ENCODE measurements around the gene TIE1. TPM values are rescaled to one million over a fixed set of nuclear protein-coding genes. Genes with fewer than 3 reads are reported as not detected.

The TIE1 gene
- total RNA-seq, 1 experiment from 2014 or later = not detected

- no TSS peak for BruUV-seq (replicated peaks)
- DNase-seq = no peak
- POLR2A ChIA-PET = no interaction called here
- H3K4me1 ChIP-seq = no peaks in the 10 kb centered on the region
- Mint-ChIP-seq H3K4me1 (ENCODE audit: low read depth, unreplicated experiment) (no peaks in the 10 kb centered on the region), H3K9me3 (ENCODE audit: unreplicated experiment) (peaks cover 28% of the 10 kb centered on the region), H3K27me3 (ENCODE audit: insufficient read depth, unreplicated experiment) (peaks cover 6% of the 10 kb centered on the region), H3K36me3 (ENCODE audit: insufficient read depth, unreplicated experiment) (no peaks in the 10 kb centered on the region), H3K27ac (ENCODE audit: unreplicated experiment) (no peak overlapping the region), H3K4me3 (ENCODE audit: unreplicated experiment) (no peak overlapping the region)
- H3K27me3 ChIP-seq (replicated peaks; ENCODE audit: control insufficient read depth, insufficient read depth, low read length) = no peaks in the 10 kb centered on the region
- TF ChIP-seq, protein P1, sequence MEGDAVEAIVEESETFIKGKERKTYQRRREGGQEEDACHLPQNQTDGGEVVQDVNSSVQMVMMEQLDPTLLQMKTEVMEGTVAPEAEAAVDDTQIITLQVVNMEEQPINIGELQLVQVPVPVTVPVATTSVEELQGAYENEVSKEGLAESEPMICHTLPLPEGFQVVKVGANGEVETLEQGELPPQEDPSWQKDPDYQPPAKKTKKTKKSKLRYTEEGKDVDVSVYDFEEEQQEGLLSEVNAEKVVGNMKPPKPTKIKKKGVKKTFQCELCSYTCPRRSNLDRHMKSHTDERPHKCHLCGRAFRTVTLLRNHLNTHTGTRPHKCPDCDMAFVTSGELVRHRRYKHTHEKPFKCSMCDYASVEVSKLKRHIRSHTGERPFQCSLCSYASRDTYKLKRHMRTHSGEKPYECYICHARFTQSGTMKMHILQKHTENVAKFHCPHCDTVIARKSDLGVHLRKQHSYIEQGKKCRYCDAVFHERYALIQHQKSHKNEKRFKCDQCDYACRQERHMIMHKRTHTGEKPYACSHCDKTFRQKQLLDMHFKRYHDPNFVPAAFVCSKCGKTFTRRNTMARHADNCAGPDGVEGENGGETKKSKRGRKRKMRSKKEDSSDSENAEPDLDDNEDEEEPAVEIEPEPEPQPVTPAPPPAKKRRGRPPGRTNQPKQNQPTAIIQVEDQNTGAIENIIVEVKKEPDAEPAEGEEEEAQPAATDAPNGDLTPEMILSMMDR (IDR thresholded peaks at IDR 0.05; ENCODE audit: insufficient read depth in 1 of 2, low read depth in 1 of 2, low read length in 1 of 2, severe bottlenecking in 1 of 2, unreplicated experiment in 1 of 2) = no peak
- no peak overlapping the region for H3K4me3 ChIP-seq (ENCODE audit: low read depth, low read length)
- H3K36me3 ChIP-seq (ENCODE audit: control insufficient read depth, insufficient read depth, low read length) = no peaks in the 10 kb centered on the region
- peaks cover 6% of the 10 kb centered on the region; the same call in 1 of the 2 replicates for H3K9me3 ChIP-seq
- intact Hi-C loops (cut with micrococcal nuclease; ENCODE audit: unreplicated experiment) = no loop called here
- CTCF ChIA-PET = no interaction called here
Observed at GRCh38 chr1:43253173-43253572, 47.6 kb upstream of the TIE1 start.

- Histone ChIP-seq H3K4me1 (no peaks in the 10 kb centered on the region), H3K9me3 (peaks cover 6% of the 10 kb centered on the region; the same call in 1 of the 2 replicates), H3K4me3 (ENCODE audit: low read depth, low read length) (no peak overlapping the region), H3K27me3 (replicated peaks; ENCODE audit: control insufficient read depth, insufficient read depth, low read length) (no peaks in the 10 kb centered on the region), H3K36me3 (ENCODE audit: control insufficient read depth, insufficient read depth, low read length) (no peaks in the 10 kb centered on the region)
- peaks cover 6% of the 10 kb centered on the region for H3K27me3 Mint-ChIP-seq (ENCODE audit: insufficient read depth, unreplicated experiment)
- intact Hi-C loops (cut with micrococcal nuclease; ENCODE audit: unreplicated experiment) = no loop called here
- BruUV-seq (replicated peaks) = no TSS peak
- H3K9me3 Mint-ChIP-seq (ENCODE audit: unreplicated experiment) = peaks cover 28% of the 10 kb centered on the region
- TF ChIP-seq, protein P1 (IDR thresholded peaks at IDR 0.05; ENCODE audit: insufficient read depth in 1 of 2, low read depth in 1 of 2, low read length in 1 of 2, severe bottlenecking in 1 of 2, unreplicated experiment in 1 of 2) = no peak
- no peaks in the 10 kb centered on the region for H3K4me1 Mint-ChIP-seq (ENCODE audit: low read depth, unreplicated experiment)
- DNase-seq = no peak
- H3K36me3 Mint-ChIP-seq (ENCODE audit: insufficient read depth, unreplicated experiment) = no peaks in the 10 kb centered on the region
- POLR2A ChIA-PET = no interaction called here
- no peak overlapping the region for H3K27ac Mint-ChIP-seq (ENCODE audit: unreplicated experiment)
- CTCF ChIA-PET = no interaction called here
- H3K4me3 Mint-ChIP-seq (ENCODE audit: unreplicated experiment) = no peak overlapping the region
Observed at GRCh38 chr1:43253876-43254275, 46.9 kb upstream of the TIE1 start.

DNA sequence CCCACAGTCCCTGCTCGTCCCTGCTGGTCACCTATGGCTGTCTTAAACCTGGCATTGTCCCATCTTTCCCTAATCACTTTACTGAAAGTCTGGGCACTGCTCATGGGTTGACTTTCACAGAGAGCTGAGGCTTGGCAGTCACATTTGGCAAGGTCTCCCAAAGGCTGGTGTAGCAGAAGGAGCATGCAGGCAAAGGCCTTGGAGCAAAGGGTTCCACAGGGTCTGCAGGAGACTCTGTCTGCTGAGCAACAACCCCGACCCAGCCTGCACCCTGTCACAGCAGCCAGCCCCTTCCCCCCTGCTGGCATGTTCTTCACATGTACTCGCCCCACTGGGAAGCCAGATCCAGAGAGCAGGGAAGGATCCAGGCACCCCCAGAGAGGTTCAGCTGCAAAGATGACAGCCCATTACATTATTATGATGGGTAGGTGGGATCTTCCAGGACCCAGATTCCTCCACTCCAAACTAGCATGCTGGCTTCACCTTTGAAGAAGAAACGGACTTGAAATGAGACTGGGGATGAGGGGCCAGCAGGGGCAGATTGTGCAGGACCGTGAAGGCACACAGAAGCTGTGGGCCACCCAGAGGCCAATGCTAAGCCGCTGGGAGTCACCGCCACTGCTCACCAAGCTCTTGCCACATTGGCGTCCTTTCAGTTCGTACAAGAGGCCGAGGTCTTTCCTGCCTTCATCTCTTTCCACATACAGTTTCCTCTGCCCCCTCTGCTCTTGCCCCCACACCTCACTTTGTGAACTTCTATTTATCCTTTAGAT lies 45.2 kb upstream of the TIE1 start:
- H3K36me3 Mint-ChIP-seq (ENCODE audit: insufficient read depth, unreplicated experiment) = no peaks in the 10 kb centered on the region
- H3K4me3 Mint-ChIP-seq (ENCODE audit: unreplicated experiment) = no peak overlapping the region
- CTCF ChIA-PET = no interaction called here
- DNase-seq = no peak
- H3K9me3 ChIP-seq = peaks cover 6% of the 10 kb centered on the region; the same call in 1 of the 2 replicates
- POLR2A ChIA-PET = no interaction called here
- no peaks in the 10 kb centered on the region for H3K36me3 ChIP-seq (ENCODE audit: control insufficient read depth, insufficient read depth, low read length)
- peaks cover 6% of the 10 kb centered on the region for H3K27me3 Mint-ChIP-seq (ENCODE audit: insufficient read depth, unreplicated experiment)
- H3K9me3 Mint-ChIP-seq (ENCODE audit: unreplicated experiment) = peaks cover 26% of the 10 kb centered on the region
- H3K4me1 Mint-ChIP-seq (ENCODE audit: low read depth, unreplicated experiment) = no peaks in the 10 kb centered on the region
- H3K27ac Mint-ChIP-seq (ENCODE audit: unreplicated experiment) = no peak overlapping the region
- H3K4me3 ChIP-seq (ENCODE audit: low read depth, low read length) = no peak overlapping the region
- intact Hi-C loops (cut with micrococcal nuclease; ENCODE audit: unreplicated experiment) = no loop called here
- no TSS peak for BruUV-seq (replicated peaks)
- TF ChIP-seq, protein P1 (IDR thresholded peaks at IDR 0.05; ENCODE audit: insufficient read depth in 1 of 2, low read depth in 1 of 2, low read length in 1 of 2, severe bottlenecking in 1 of 2, unreplicated experiment in 1 of 2) = no peak
- H3K4me1 ChIP-seq = no peaks in the 10 kb centered on the region
- no peaks in the 10 kb centered on the region for H3K27me3 ChIP-seq (replicated peaks; ENCODE audit: control insufficient read depth, insufficient read depth, low read length)
